ENCODE results near the gene BIRC7. TPM values are rescaled to one million over a fixed set of nuclear protein-coding genes. Genes with fewer than 3 reads are reported as not detected.

BIRC7 gene
- total RNA-seq, 1 donor from 2014 or later: 0.27 TPM

GRCh38 chr20:63238514-63239125, 2.9 kb downstream of the BIRC7 start:
- no peak for TF ChIP-seq CTCF (IDR thresholded peaks at IDR 0.05; ENCODE audit: borderline replicate concordance)
- no peaks in the 10 kb centered on the region for H3K9me3 ChIP-seq (replicated peaks)
- H3K27ac ChIP-seq (replicated peaks): no peak overlapping the region
- peaks cover 76% of the 10 kb centered on the region for H3K27me3 ChIP-seq (ENCODE audit: low read depth)
- no peaks in the 10 kb centered on the region for H3K36me3 ChIP-seq
- no peak for DNase-seq
- intact Hi-C loops (cut with micrococcal nuclease): no loop called here
- H3K4me1 ChIP-seq: no peaks in the 10 kb centered on the region
- no peak overlapping the region for H3K4me3 ChIP-seq

DNA sequence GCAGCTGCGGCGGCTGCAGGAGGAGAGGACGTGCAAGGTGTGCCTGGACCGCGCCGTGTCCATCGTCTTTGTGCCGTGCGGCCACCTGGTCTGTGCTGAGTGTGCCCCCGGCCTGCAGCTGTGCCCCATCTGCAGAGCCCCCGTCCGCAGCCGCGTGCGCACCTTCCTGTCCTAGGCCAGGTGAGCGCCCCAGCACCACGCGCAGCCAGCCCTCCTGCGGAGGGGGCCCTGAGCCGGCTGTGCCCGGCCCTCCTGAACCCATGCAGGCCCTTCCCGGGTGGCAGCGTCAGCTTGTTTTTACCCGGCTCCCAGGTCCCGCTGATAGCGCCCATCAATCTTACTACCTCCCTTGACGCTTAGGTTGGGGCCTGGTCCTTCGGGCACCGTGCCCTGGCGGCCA, 3.7 kb downstream of the BIRC7 start:
- DNase-seq: no peak
- no peak overlapping the region for H3K27ac ChIP-seq (replicated peaks)
- H3K27me3 ChIP-seq (ENCODE audit: low read depth): peaks cover 76% of the 10 kb centered on the region
- H3K4me1 ChIP-seq: no peaks in the 10 kb centered on the region
- no peak for TF ChIP-seq CTCF (IDR thresholded peaks at IDR 0.05; ENCODE audit: borderline replicate concordance)
- intact Hi-C loops (cut with micrococcal nuclease): no loop called here
- H3K9me3 ChIP-seq (replicated peaks): no peaks in the 10 kb centered on the region
- H3K36me3 ChIP-seq: no peaks in the 10 kb centered on the region
- no peak overlapping the region for H3K4me3 ChIP-seq

GRCh38 chr20:63240004-63240403, 4.3 kb downstream of the BIRC7 start:
- intact Hi-C loops (cut with micrococcal nuclease): no loop called here
- Histone ChIP-seq H3K4me1 (no peaks in the 10 kb centered on the region), H3K36me3 (no peaks in the 10 kb centered on the region), H3K9me3 (replicated peaks) (no peaks in the 10 kb centered on the region), H3K27ac (replicated peaks) (no peak overlapping the region), H3K27me3 (ENCODE audit: low read depth) (peaks cover 76% of the 10 kb centered on the region), H3K4me3 (no peak overlapping the region)
- no peak for DNase-seq
- TF ChIP-seq CTCF (IDR thresholded peaks at IDR 0.05; ENCODE audit: borderline replicate concordance): no peak

- no peak for DNase-seq
- intact Hi-C loops (cut with micrococcal nuclease): no loop called here
- Histone ChIP-seq H3K27me3 (ENCODE audit: low read depth) (peaks cover 76% of the 10 kb centered on the region), H3K36me3 (no peaks in the 10 kb centered on the region), H3K4me3 (no peak overlapping the region), H3K27ac (replicated peaks) (no peak overlapping the region), H3K4me1 (no peaks in the 10 kb centered on the region), H3K9me3 (replicated peaks) (no peaks in the 10 kb centered on the region)
- no peak for TF ChIP-seq CTCF (IDR thresholded peaks at IDR 0.05; ENCODE audit: borderline replicate concordance)
Measured at GRCh38 chr20:63241272-63241671, 5.6 kb downstream of the BIRC7 start.

- Histone ChIP-seq H3K9me3 (replicated peaks) (no peaks in the 10 kb centered on the region), H3K36me3 (no peaks in the 10 kb centered on the region), H3K27ac (replicated peaks) (no peak overlapping the region), H3K4me3 (no peak overlapping the region), H3K27me3 (ENCODE audit: low read depth) (peaks cover 76% of the 10 kb centered on the region), H3K4me1 (no peaks in the 10 kb centered on the region)
- intact Hi-C loops (cut with micrococcal nuclease): no loop called here
- no peak for DNase-seq
- TF ChIP-seq CTCF (IDR thresholded peaks at IDR 0.05; ENCODE audit: borderline replicate concordance): no peak
Measured at GRCh38 chr20:63242736-63243135, 7.0 kb downstream of the BIRC7 start.

All from left ventricle myocardium inferior (tissue), 1 donor.